GM19452 (cell line): Measurements from ENCODE around the gene IRF2.
A peak's percentile ranks its signal among the peaks of the same experiment; 100 is the strongest.

ENCODE experiments used
- ATAC-seq: cut with Tn5 transposase; IDR thresholded peaks from one replicate; pipeline ENCODE4 v1.9.1; 2021; ENCODE audit not compliant: unreplicated experiment

The IRF2 gene

GRCh38 chr4:184433258-184433892, 41.0 kb downstream of the IRF2 start:
- no peak for ATAC-seq

- ATAC-seq = no peak
Measured at GRCh38 chr4:184432127-184432922, 42.0 kb downstream of the IRF2 start.

GRCh38 chr4:184430163-184430562, 44.2 kb downstream of the IRF2 start:
- ATAC-seq = no peak

GRCh38 chr4:184428787-184429186, 45.6 kb downstream of the IRF2 start:
- no peak for ATAC-seq

- ATAC-seq = no peak
Measured at GRCh38 chr4:184427687-184428086, 46.7 kb downstream of the IRF2 start.

- ATAC-seq = no peak
Measured at GRCh38 chr4:184427093-184427492, 47.3 kb downstream of the IRF2 start.

- no peak for ATAC-seq
Measured at GRCh38 chr4:184424993-184425758, 49.2 kb downstream of the IRF2 start.

- ATAC-seq = no peak
Measured at GRCh38 chr4:184424279-184424678, 50.1 kb downstream of the IRF2 start.

GRCh38 chr4:184423003-184423686, 51.2 kb downstream of the IRF2 start:
- ATAC-seq = no peak

GRCh38 chr4:184422378-184422777, 52.0 kb downstream of the IRF2 start:
- ATAC-seq = no peak

- no peak for ATAC-seq
Measured at GRCh38 chr4:184421533-184422155, 52.7 kb downstream of the IRF2 start.

- peak; percentile 50 for ATAC-seq
Measured at GRCh38 chr4:184420881-184421416, 53.4 kb downstream of the IRF2 start.

GRCh38 chr4:184420402-184420801, 53.9 kb downstream of the IRF2 start:
- ATAC-seq = peak; percentile 6

GRCh38 chr4:184419976-184420375, 54.4 kb downstream of the IRF2 start:
- ATAC-seq = no peak

- ATAC-seq = peak; percentile 47
Measured at GRCh38 chr4:184417802-184418511, 56.4 kb downstream of the IRF2 start.

GRCh38 chr4:184416913-184417734, 57.2 kb downstream of the IRF2 start:
- ATAC-seq = no peak

- ATAC-seq = no peak
Measured at GRCh38 chr4:184415071-184415470, 59.3 kb downstream of the IRF2 start.

- ATAC-seq = no peak
Measured at GRCh38 chr4:184413261-184414046, 60.9 kb downstream of the IRF2 start.
